MCF 10A (cell line): ENCODE results near the gene SLC39A10. TPM values are rescaled to one million over a fixed set of nuclear protein-coding genes. Genes with fewer than 3 reads are reported as not detected.
A peak's percentile ranks its signal among the peaks of the same experiment; 100 is the strongest.
"Not testable (repeated sequence)": the region's sequence is repeated elsewhere in the genome, so short reads cannot be mapped to it uniquely, and the experiment has no call there.

ENCODE experiments used
- BruUV-seq: library from RNA; stranded (reverse); fragments of 400-500 nt; replicated peaks from 2 replicates; lab custom pipeline; 2021; lab: Mats Ljungman, UMichigan
- CTCF ChIA-PET: fragments of 300-600 bp; sonication (Branson Sonifier 250); formaldehyde crosslinking; extraction: SDS; loops from one replicate; lab custom pipeline; 2021; ENCODE audit warnings: antibody characterized with exemption, inconsistent platforms; lab: Yijun Ruan, JAX
- POLR2A ChIA-PET: fragments of 300-600, 350-650 bp; sonication (Branson Sonifier 250); formaldehyde crosslinking; extraction: SDS; loops from one replicate; lab custom pipeline; 2020; ENCODE audit warnings: antibody characterized with exemption, inconsistent platforms; lab: Yijun Ruan, JAX
- DNase-seq: peaks from one replicate; pipeline ENCODE4 v3.0.0-alpha.2; 2018; ENCODE audit not compliant: unreplicated experiment
- H3K27ac Mint-ChIP-seq: one replicate; pipeline ENCODE4 v1.8.0; 2022; ENCODE audit warnings: mild to moderate bottlenecking, low read depth, mixed read lengths; ENCODE audit not compliant: unreplicated experiment
- H3K27me3 Mint-ChIP-seq: one replicate; pipeline ENCODE4 v1.8.0; 2022; ENCODE audit warnings: mixed read lengths; ENCODE audit not compliant: insufficient read depth, unreplicated experiment
- H3K36me3 Mint-ChIP-seq: one replicate; pipeline ENCODE4 v1.8.0; 2022; ENCODE audit warnings: mild to moderate bottlenecking, moderate library complexity, mixed read lengths; ENCODE audit not compliant: insufficient read depth, unreplicated experiment
- H3K4me1 Mint-ChIP-seq: one replicate; pipeline ENCODE4 v1.8.0; 2022; ENCODE audit warnings: mixed read lengths; ENCODE audit not compliant: insufficient read depth, unreplicated experiment
- H3K4me3 Mint-ChIP-seq: one replicate; pipeline ENCODE4 v1.8.0; 2022; ENCODE audit warnings: mild to moderate bottlenecking, moderate library complexity, mixed read lengths; ENCODE audit not compliant: unreplicated experiment
- H3K9me3 Mint-ChIP-seq: one replicate; pipeline ENCODE4 v1.8.0; 2022; ENCODE audit warnings: mixed read lengths; ENCODE audit not compliant: unreplicated experiment
- CTCF ChIP-seq: fragments of 200-600 bp; IDR thresholded peaks from one replicate; pipeline ENCODE4 v1.8.0; 2022; ENCODE audit warnings: antibody characterized with exemption, mild to moderate bottlenecking; ENCODE audit not compliant: unreplicated experiment
- intact Hi-C: fragments of 100-400 bp; cut with micrococcal nuclease; formaldehyde crosslinking; loops from 2 replicates; pipeline ENCODE4 v1.14.1; 2022
- total RNA-seq: library from RNA; stranded (reverse); gene quantifications from 2 replicates; pipeline ENCODE4 v1.2.3, GENCODE V29; 2022

Gene SLC39A10
- total RNA-seq, 1 experiment from 2014 or later = 59.8 TPM

- ChIA-PET CTCF (interaction anchor here (0.7 kb wide), 2 partner anchors 8 to 22 kb away, joined by 3 read pairs; no protein-coding TSS in a partner anchor), POLR2A (interaction anchor here (1.5 kb wide), 1 partner anchor 11 kb away, joined by 6 read pairs; the partner anchor contains the start of gene SLC39A10)
- no peak overlapping the region for H3K4me3 Mint-ChIP-seq
- H3K27me3 Mint-ChIP-seq = no peaks in the 10 kb centered on the region
- H3K9me3 Mint-ChIP-seq = no peaks in the 10 kb centered on the region
- no peak for TF ChIP-seq CTCF
- intact Hi-C loops = no loop called here
- H3K36me3 Mint-ChIP-seq = no peaks in the 10 kb centered on the region
- BruUV-seq = no TSS peak
- H3K4me1 Mint-ChIP-seq = peaks cover 5% of the 10 kb centered on the region
- no peak overlapping the region for H3K27ac Mint-ChIP-seq
- no peak for DNase-seq
Measured at GRCh38 chr2:195645413-195645812, 11.6 kb upstream of the SLC39A10 start.

GRCh38 chr2:195646424-195646823 is 10.6 kb upstream of the SLC39A10 start:
- ChIA-PET CTCF (no interaction called here), POLR2A (no interaction called here)
- Mint-ChIP-seq H3K36me3 (no peaks in the 10 kb centered on the region), H3K27me3 (no peaks in the 10 kb centered on the region), H3K4me3 (no peak overlapping the region), H3K27ac (no peak overlapping the region), H3K9me3 (no peaks in the 10 kb centered on the region), H3K4me1 (peaks cover 5% of the 10 kb centered on the region)
- no TSS peak for BruUV-seq
- intact Hi-C loops = no loop called here
- no peak for TF ChIP-seq CTCF
- DNase-seq = no peak

GRCh38 chr2:195647302-195647701 is 9.7 kb upstream of the SLC39A10 start:
- ChIA-PET POLR2A (no interaction called here), CTCF (no interaction called here)
- no TSS peak for BruUV-seq
- Mint-ChIP-seq H3K4me3 (no peak overlapping the region), H3K27ac (no peak overlapping the region), H3K36me3 (no peaks in the 10 kb centered on the region), H3K9me3 (no peaks in the 10 kb centered on the region), H3K4me1 (peaks cover 5% of the 10 kb centered on the region), H3K27me3 (no peaks in the 10 kb centered on the region)
- intact Hi-C loops = no loop called here
- no peak for DNase-seq
- TF ChIP-seq CTCF = no peak

- ChIA-PET CTCF (interaction anchor here (0.6 kb wide), 1 partner anchor 88 kb away, joined by 3 read pairs; no protein-coding TSS in a partner anchor), POLR2A (interaction anchor here (0.5 kb wide), 1 partner anchor 51 kb away, joined by 6 read pairs; no protein-coding TSS in a partner anchor)
Measured at GRCh38 chr2:195648370-195648769, 8.7 kb upstream of the SLC39A10 start.

GRCh38 chr2:195648787-195649186 is 8.2 kb upstream of the SLC39A10 start:
- Mint-ChIP-seq H3K36me3 (no peaks in the 10 kb centered on the region), H3K27me3 (no peaks in the 10 kb centered on the region), H3K9me3 (no peaks in the 10 kb centered on the region), H3K4me1 (peaks cover 5% of the 10 kb centered on the region), H3K27ac (peak overlapping the region; percentile 24), H3K4me3 (no peak overlapping the region)
- BruUV-seq = no TSS peak
- CTCF ChIA-PET = no interaction called here
- peak; percentile 20 for DNase-seq
- POLR2A ChIA-PET = interaction anchor here (0.5 to 1.6 kb wide), 2 partner anchors 14 to 51 kb away, joined by 5 to 6 read pairs; no protein-coding TSS in a partner anchor
- intact Hi-C loops = no loop called here
- TF ChIP-seq CTCF = no peak

More at GRCh38 chr2:195648370-195648769, 8.7 kb upstream of the SLC39A10 start:
- H3K36me3 Mint-ChIP-seq, DNase-seq, H3K4me1 Mint-ChIP-seq, BruUV-seq, H3K27me3 Mint-ChIP-seq, H3K4me3 Mint-ChIP-seq, intact Hi-C loops, H3K9me3 Mint-ChIP-seq: not testable (repeated sequence)
- H3K27ac Mint-ChIP-seq = peak overlapping the region; percentile 24
